Measurements from ENCODE around the gene ANGEL1.

Gene ANGEL1

DNA sequence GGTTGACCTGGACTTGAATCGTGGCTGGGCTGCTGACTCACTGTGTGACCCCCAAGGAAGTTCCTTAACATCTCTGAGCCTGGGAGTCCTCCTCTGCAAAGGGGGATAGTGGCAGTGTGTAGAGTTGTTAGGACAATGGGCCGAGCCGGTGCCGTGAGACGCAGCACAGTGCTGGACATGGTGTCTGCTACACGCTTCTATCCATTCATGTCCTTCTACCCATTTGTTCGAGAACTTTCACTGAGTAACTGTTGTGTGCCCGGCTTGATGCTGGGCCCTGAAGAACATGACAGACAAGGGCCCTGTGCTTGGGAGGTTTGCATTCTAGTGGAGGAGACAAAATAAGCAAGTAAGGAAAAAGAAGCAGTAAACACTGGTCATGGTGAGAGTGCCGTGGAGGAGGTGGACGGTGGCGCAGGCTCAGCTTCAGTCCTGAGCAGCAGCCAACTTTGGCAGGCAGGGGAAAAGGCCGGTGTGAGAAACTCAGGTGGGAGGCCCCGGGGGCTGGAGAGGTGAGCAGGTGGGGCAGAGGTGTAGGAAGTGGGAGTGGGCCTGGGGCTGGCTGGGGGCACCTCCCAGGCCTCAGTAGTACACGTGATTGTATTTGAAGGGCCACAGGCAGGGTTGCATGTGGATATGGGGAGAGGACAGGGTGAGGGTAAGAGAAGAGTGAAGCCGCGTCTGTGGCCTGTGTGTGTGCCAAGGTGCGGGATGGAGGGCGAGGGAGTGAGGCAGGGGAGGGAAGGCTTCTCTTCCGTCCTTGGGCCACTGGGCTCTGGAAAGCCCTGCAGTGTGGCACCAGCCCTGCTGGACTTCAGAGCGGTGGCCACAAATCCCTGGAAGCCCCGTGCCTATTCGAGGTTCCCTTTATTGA, 37.6 kb downstream of the ANGEL1 start:
- H4K20me1 ChIP-seq (ENCODE audit: insufficient read depth, low read length) = no peaks in the 10 kb centered on the region
- no peaks in the 10 kb centered on the region for H3K9me3 ChIP-seq (ENCODE audit: insufficient read depth, low read length, severe bottlenecking)
- TF ChIP-seq, protein P1, sequence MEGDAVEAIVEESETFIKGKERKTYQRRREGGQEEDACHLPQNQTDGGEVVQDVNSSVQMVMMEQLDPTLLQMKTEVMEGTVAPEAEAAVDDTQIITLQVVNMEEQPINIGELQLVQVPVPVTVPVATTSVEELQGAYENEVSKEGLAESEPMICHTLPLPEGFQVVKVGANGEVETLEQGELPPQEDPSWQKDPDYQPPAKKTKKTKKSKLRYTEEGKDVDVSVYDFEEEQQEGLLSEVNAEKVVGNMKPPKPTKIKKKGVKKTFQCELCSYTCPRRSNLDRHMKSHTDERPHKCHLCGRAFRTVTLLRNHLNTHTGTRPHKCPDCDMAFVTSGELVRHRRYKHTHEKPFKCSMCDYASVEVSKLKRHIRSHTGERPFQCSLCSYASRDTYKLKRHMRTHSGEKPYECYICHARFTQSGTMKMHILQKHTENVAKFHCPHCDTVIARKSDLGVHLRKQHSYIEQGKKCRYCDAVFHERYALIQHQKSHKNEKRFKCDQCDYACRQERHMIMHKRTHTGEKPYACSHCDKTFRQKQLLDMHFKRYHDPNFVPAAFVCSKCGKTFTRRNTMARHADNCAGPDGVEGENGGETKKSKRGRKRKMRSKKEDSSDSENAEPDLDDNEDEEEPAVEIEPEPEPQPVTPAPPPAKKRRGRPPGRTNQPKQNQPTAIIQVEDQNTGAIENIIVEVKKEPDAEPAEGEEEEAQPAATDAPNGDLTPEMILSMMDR (IDR thresholded peaks at IDR 0.05; ENCODE audit: borderline replicate concordance, extremely low read depth, low read length, poor library complexity, severe bottlenecking) = no peak
- no peak for TF ChIP-seq EZH2 (IDR thresholded peaks at IDR 0.05; ENCODE audit: borderline replicate concordance, low read depth, low read length, severe bottlenecking)
- DNase-seq (no peak), ATAC-seq (ENCODE audit: insufficient read depth, low read depth) (no peak)
- no peak overlapping the region for H3K4me3 ChIP-seq (ENCODE audit: low read depth in 1 of 2, low read length in 2 of 2)
- peaks cover 9% of the 10 kb centered on the region for H3K27me3 ChIP-seq (ENCODE audit: insufficient read depth, low read length, poor library complexity)
- no peak overlapping the region for H3K9ac ChIP-seq (ENCODE audit: low read depth, low read length)
- H3K4me1 ChIP-seq (ENCODE audit: insufficient read depth, low read length) = no peaks in the 10 kb centered on the region
- H3K27ac ChIP-seq (ENCODE audit: low read length) = no peak overlapping the region
- no peaks in the 10 kb centered on the region for H3K36me3 ChIP-seq (ENCODE audit: insufficient read depth, low read length)
- H3K4me2 ChIP-seq (ENCODE audit: insufficient read depth, low read length) = no peak overlapping the region
- H3K79me2 ChIP-seq (ENCODE audit: insufficient read depth, low read length) = no peaks in the 10 kb centered on the region
- H2AFZ ChIP-seq (ENCODE audit: low read depth, low read length) = no peak overlapping the region

DNA sequence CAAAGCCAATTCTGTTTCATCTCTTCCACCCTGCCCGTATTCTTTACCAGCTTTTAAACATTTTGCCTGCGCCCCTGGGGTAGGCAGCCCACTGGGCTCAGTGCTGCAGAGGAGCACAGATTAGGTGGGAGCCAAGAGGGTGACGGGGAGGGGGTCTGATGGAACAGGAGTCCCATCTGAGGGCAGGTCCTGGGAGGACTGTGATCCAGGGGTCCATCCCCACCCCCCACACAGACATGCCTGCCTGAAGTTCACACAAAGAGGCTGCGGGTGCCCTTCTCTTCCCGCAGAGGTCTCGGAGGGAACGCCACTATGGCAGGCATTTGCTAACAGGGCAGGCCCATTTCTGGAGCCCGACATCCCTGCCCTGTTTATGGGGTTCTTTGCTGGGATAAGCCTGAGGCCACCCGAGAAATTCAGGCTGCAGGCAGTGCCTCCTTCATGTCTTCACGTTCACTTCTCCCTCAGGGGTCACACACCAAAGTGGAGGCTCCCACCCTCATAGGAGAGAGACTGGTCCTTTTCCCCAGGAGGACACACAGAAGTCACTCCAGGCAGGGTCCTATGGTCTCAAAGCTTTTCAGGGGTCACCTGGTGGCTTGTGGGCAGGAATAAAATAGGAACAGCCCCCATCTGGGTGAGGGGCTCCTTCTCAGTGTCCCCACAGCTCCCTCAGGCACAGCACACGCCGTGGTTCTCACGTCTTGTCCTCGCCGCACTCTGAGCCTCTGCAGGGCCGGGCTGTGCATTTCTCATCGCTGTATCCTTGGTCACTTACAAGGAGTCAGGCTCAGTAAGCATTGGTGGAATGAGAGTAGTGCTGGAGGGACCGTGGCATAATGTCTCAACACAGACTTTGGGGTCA, 38.5 kb downstream of the ANGEL1 start:
- Histone ChIP-seq H3K27me3 (ENCODE audit: insufficient read depth, low read length, poor library complexity) (peaks cover 9% of the 10 kb centered on the region), H3K9ac (ENCODE audit: low read depth, low read length) (no peak overlapping the region), H2AFZ (ENCODE audit: low read depth, low read length) (no peak overlapping the region), H3K4me2 (ENCODE audit: insufficient read depth, low read length) (no peak overlapping the region), H4K20me1 (ENCODE audit: insufficient read depth, low read length) (no peaks in the 10 kb centered on the region), H3K36me3 (ENCODE audit: insufficient read depth, low read length) (no peaks in the 10 kb centered on the region), H3K4me1 (ENCODE audit: insufficient read depth, low read length) (no peaks in the 10 kb centered on the region), H3K4me3 (ENCODE audit: low read depth in 1 of 2, low read length in 2 of 2) (no peak overlapping the region), H3K79me2 (ENCODE audit: insufficient read depth, low read length) (no peaks in the 10 kb centered on the region), H3K27ac (ENCODE audit: low read length) (no peak overlapping the region), H3K9me3 (ENCODE audit: insufficient read depth, low read length, severe bottlenecking) (no peaks in the 10 kb centered on the region)
- no peak for ATAC-seq (ENCODE audit: insufficient read depth, low read depth)
- no peak for TF ChIP-seq EZH2 (IDR thresholded peaks at IDR 0.05; ENCODE audit: borderline replicate concordance, low read depth, low read length, severe bottlenecking)
- TF ChIP-seq, protein P1 (IDR thresholded peaks at IDR 0.05; ENCODE audit: borderline replicate concordance, extremely low read depth, low read length, poor library complexity, severe bottlenecking) = no peak
- no peak for DNase-seq

DNA sequence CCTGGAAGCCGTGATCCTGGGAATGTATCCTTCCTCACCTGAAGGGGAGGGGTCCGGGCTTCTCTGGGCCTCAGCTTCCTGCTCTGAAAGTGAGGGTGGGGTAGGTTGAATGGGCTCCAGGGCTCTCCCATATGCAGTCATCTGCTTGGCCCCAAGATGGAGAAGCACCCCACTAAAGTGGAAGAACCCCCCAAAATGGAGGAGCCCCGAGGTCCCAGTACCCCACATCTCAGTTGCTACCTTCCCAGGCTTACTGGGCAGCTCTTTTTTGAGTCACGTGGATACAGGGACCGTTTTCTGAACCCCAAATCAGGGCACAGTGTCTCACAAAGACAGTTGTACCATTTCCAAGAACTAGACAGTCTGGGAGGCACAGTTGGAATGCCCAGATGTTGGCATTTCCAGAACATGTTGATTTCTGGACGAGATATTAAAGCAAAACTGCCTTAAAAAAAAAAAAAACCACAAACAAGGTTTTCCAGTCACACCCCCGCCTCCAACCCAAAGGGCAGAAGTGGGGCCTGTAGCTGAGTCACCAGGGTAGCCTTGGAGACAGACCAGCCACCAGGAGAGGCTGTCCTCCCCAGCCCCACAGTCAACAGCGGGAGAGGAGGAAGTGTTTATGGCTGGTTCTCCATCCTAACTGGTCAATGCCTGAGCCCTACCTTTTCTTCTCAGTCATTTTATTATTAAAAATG, 39.3 kb downstream of the ANGEL1 start:
- H2AFZ ChIP-seq (ENCODE audit: low read depth, low read length) = no peak overlapping the region
- no peaks in the 10 kb centered on the region for H4K20me1 ChIP-seq (ENCODE audit: insufficient read depth, low read length)
- no peaks in the 10 kb centered on the region for H3K9me3 ChIP-seq (ENCODE audit: insufficient read depth, low read length, severe bottlenecking)
- no peak overlapping the region for H3K9ac ChIP-seq (ENCODE audit: low read depth, low read length)
- no peaks in the 10 kb centered on the region for H3K36me3 ChIP-seq (ENCODE audit: insufficient read depth, low read length)
- TF ChIP-seq EZH2 (IDR thresholded peaks at IDR 0.05; ENCODE audit: borderline replicate concordance, low read depth, low read length, severe bottlenecking) = no peak
- TF ChIP-seq, protein P1 (IDR thresholded peaks at IDR 0.05; ENCODE audit: borderline replicate concordance, extremely low read depth, low read length, poor library complexity, severe bottlenecking) = no peak
- peaks cover 9% of the 10 kb centered on the region for H3K27me3 ChIP-seq (ENCODE audit: insufficient read depth, low read length, poor library complexity)
- H3K27ac ChIP-seq (ENCODE audit: low read length) = no peak overlapping the region
- no peaks in the 10 kb centered on the region for H3K79me2 ChIP-seq (ENCODE audit: insufficient read depth, low read length)
- peaks cover under 1% of the 10 kb centered on the region; the same call in 1 of the 2 replicates for H3K4me1 ChIP-seq (ENCODE audit: insufficient read depth, low read length)
- DNase-seq = no peak
- no peak for ATAC-seq (ENCODE audit: insufficient read depth, low read depth)
- no peak overlapping the region for H3K4me3 ChIP-seq (ENCODE audit: low read depth in 1 of 2, low read length in 2 of 2)
- H3K4me2 ChIP-seq (ENCODE audit: insufficient read depth, low read length) = no peak overlapping the region

All from DND-41 (cell line).